Measurements from ENCODE around the gene SLC4A7. TPM values are rescaled to one million over a fixed set of nuclear protein-coding genes. Genes with fewer than 3 reads are reported as not detected.

SLC4A7 gene
- total RNA-seq, 1 donor from 2014 or later = 15.0 TPM

DNA sequence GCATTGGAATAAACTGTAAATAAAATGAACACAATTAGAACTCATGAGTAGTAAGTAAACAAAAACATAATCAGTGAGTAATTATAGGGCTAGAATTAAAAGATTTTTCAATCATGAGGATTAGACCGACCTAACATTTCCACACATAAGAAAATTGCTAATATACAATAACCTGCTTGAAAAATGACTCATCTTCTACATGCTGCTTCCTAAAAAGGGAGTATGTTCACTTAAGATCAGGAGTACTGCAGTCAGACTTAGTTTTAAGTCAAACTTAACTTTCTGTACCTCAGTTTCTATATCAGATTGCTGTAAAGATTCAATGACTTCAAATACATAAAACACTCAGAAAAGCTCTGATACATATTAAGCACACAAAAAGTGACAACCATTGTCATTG is 92.4 kb downstream of the SLC4A7 start:
- ATAC-seq (no peak), DNase-seq (no peak)
- intact Hi-C loops (cut with DNase I) = no loop called here
- Histone ChIP-seq H3K4me1 (no peaks in the 10 kb centered on the region), H3K4me3 (no peak overlapping the region), H3K9me3 (no peaks in the 10 kb centered on the region), H3K27ac (no peak overlapping the region), H3K27me3 (no peaks in the 10 kb centered on the region), H3K36me3 (no peaks in the 10 kb centered on the region)
- TF ChIP-seq, protein P1, sequence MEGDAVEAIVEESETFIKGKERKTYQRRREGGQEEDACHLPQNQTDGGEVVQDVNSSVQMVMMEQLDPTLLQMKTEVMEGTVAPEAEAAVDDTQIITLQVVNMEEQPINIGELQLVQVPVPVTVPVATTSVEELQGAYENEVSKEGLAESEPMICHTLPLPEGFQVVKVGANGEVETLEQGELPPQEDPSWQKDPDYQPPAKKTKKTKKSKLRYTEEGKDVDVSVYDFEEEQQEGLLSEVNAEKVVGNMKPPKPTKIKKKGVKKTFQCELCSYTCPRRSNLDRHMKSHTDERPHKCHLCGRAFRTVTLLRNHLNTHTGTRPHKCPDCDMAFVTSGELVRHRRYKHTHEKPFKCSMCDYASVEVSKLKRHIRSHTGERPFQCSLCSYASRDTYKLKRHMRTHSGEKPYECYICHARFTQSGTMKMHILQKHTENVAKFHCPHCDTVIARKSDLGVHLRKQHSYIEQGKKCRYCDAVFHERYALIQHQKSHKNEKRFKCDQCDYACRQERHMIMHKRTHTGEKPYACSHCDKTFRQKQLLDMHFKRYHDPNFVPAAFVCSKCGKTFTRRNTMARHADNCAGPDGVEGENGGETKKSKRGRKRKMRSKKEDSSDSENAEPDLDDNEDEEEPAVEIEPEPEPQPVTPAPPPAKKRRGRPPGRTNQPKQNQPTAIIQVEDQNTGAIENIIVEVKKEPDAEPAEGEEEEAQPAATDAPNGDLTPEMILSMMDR (IDR thresholded peaks at IDR 0.05) = no peak

DNA sequence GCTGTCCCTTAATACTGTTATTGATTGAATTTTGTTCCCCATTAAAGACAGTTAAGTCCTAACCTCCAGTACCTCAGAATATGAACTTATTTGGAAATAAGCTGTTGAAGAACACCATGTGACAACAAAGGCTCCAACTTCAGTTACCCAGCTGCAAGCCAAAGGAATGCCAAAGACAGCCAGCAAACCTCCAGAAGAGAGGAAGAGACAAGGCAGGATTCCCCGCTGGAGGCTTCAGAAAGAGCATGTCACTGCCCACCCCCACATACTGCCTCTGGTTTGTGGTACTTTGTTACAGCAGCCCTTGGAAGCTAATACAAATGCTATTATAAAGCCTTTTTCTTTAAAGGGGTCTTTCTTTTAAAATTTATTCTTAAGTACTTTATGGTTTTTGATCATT is 96.6 kb downstream of the SLC4A7 start:
- no peaks in the 10 kb centered on the region for H3K4me1 ChIP-seq
- TF ChIP-seq, protein P1 (IDR thresholded peaks at IDR 0.05) = no peak
- DNase-seq = no peak
- ATAC-seq = no peak
- H3K36me3 ChIP-seq = peaks cover 4% of the 10 kb centered on the region
- H3K9me3 ChIP-seq = no peaks in the 10 kb centered on the region
- H3K27me3 ChIP-seq = no peaks in the 10 kb centered on the region
- no peak overlapping the region for H3K4me3 ChIP-seq
- H3K27ac ChIP-seq = no peak overlapping the region
- intact Hi-C loops (cut with DNase I) = no loop called here

DNA sequence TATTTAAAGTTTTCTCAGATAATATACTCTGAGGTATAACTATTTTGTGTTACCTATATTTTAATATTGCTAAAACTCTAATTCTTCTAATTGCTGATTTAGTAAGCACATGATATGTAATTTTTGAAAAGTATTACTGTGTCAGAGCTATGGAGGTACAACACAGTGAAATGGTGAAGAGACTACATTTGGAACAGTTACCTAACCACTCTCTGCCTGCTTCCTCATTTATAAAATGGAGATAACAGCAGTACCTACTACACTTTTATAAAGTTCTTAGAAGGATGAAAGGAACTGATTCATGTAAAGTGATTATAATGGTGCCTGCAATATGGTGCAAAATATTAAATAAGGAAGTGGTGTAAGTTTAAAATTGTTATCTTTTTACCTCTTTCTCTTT is 98.7 kb downstream of the SLC4A7 start:
- no peak for DNase-seq
- no peaks in the 10 kb centered on the region for H3K9me3 ChIP-seq
- intact Hi-C loops (cut with DNase I) = no loop called here
- no peaks in the 10 kb centered on the region for H3K27me3 ChIP-seq
- no peak for ATAC-seq
- H3K36me3 ChIP-seq = peaks cover 10% of the 10 kb centered on the region
- H3K4me3 ChIP-seq = no peak overlapping the region
- no peaks in the 10 kb centered on the region for H3K4me1 ChIP-seq
- TF ChIP-seq, protein P1 (IDR thresholded peaks at IDR 0.05) = no peak
- H3K27ac ChIP-seq = no peak overlapping the region

DNA sequence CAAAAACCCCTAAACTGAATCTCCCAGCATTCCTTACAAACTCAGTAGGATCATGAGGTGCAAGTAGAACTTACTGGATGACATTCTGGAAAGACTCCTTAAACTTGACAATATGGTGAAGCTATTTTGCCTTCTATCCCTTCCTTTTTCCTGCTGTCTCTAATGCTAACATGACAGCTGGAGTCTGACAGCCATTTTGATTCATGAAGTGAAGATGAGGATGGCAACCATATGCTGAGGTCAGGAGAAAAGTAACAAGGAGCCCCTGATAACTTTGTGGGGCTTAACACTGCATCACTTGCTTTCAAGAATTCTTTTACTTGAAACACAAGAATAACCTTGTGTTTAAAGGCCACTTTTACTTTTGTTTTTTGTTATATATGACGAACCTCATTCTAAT is 100.0 kb downstream of the SLC4A7 start:
- Histone ChIP-seq H3K4me3 (no peak overlapping the region), H3K27ac (no peak overlapping the region), H3K27me3 (no peaks in the 10 kb centered on the region), H3K36me3 (peaks cover 10% of the 10 kb centered on the region), H3K9me3 (no peaks in the 10 kb centered on the region), H3K4me1 (no peaks in the 10 kb centered on the region)
- ATAC-seq = no peak
- TF ChIP-seq, protein P1 (IDR thresholded peaks at IDR 0.05) = no peak
- DNase-seq = no peak
- intact Hi-C loops (cut with DNase I) = no loop called here

DNA sequence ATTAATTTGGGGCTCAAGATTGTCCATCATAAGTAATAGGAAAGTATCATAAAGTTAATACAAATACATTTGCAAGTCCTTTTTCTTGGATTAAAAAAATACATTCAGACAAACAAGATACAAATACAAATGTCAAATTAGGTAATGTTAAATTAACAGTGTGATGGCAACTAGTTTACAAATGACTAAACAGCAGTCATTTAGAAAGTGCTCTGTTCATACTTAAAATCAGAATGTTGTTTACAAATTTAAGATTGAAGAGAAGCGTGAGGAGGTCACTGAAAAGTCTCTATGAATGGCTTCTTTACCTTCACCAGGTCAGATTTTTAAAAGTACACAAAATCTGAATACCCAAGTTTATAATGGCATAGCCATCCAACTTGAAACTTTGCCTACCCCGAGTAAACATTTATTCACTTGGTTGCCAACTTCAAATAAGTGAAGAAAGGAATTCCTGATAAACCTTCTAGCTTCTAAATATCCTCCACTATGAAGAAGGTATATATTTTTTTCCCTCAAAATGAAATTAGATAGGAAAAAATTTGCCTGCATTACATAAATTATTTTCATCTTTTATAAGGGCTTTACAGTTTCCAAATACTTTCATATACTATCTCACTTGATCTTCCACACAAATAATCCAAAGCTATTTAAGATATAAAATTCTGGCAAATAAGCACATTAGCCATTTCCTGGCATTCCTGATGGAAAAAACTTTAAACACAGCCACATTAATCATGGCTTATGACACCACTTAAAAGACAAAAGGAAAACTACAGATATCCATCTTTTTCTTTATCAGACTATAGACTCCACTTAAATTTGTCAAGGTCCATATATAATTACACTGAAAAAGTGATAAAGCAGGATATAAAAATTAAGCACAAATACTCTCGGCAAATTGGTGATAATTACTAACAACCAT is 103.5 kb downstream of the SLC4A7 start:
- H3K27me3 ChIP-seq = no peaks in the 10 kb centered on the region
- ATAC-seq (no peak), DNase-seq (no peak)
- TF ChIP-seq, protein P1 (IDR thresholded peaks at IDR 0.05) = no peak
- H3K9me3 ChIP-seq = no peaks in the 10 kb centered on the region
- intact Hi-C loops (cut with DNase I) = no loop called here
- peaks cover 10% of the 10 kb centered on the region for H3K36me3 ChIP-seq
- no peak overlapping the region for H3K4me3 ChIP-seq
- no peaks in the 10 kb centered on the region for H3K4me1 ChIP-seq
- H3K27ac ChIP-seq = no peak overlapping the region

All from upper lobe of right lung (tissue), 1 donor.